G401 (cell line): ENCODE measurements around the gene WSCD2. TPM values are rescaled to one million over a fixed set of nuclear protein-coding genes. Genes with fewer than 3 reads are reported as not detected.
A peak's percentile ranks its signal among the peaks of the same experiment; 100 is the strongest.

Experiments
- DNase-seq: peaks from one replicate; pipeline ENCODE4 v3.0.0-alpha.2; 2015; ENCODE audit warnings: low spot score
- in situ Hi-C: cut with HindIII; loops from 2 replicates; pipeline ENCODE4 v1.10.0; 2016; ENCODE audit warnings: low sequenced_read_pairs, mixed read lengths
- total RNA-seq: library from RNA; depleted of rRNA; stranded (reverse); fragments of >200 nt; shearing (Covaris generic); gene quantifications from 2 replicates; pipeline ENCODE4 v1.2.3, GENCODE V29; 2014

WSCD2 gene
- total RNA-seq, 1 experiment from 2014 or later: 0.31 TPM

GRCh38 chr12:108147279-108147678, 18.2 kb downstream of the WSCD2 start:
- in situ Hi-C loops: no loop called here
- no peak for DNase-seq

- in situ Hi-C loops: no loop called here
- no peak for DNase-seq
Measured at GRCh38 chr12:108148521-108149074, 19.5 kb downstream of the WSCD2 start.

DNA sequence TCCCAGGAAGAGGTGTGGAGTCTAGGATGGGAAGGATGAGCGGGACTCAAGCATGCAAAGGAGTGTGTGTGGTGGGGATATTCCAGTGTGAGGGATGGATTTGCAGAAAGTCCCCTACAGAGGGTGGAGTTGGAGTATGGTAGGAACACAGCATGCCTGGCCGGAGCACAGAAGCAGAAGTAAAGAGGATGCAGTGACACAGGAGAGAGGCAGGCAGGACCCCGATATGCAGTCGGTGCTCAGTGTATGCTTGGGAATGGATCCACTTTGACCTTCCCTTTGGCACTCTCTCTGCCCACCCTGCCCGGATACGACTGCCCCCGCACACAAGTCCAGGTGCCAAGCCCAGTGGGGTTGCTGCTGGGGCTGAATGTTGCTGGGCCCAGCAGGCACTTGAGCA, 21.3 kb downstream of the WSCD2 start:
- in situ Hi-C loops: no loop called here
- peak; percentile 76 for DNase-seq

DNA sequence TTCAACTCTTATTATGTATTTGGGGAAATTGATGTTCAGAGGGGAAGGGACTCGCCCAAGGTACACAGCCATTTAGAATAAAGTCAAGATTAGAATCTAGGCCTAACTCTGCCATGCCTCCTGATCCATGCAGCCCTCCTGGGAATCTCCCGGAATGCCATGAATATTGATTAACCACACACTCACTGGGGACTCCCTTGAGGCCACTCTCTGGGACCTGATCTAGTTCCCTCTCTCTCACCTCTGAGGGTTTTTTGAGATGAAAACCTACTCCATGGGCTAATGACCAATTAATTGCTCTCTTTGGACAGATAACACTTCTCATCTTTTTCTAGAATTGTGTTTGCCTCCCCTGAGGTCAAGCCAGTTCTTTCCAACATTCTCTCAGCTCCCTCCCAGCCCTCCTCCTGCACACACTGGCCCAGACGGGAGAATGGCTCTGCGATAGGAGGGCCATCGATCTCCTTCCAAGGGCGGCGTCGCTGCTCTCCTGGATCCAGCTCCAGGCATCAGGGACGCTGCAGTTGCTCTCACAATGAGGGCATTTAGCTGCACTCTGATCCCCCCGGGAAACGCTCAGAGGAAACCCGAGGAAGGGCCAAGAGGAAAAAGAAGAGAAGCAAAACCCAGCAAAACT, 22.6 kb downstream of the WSCD2 start:
- in situ Hi-C loops: no loop called here
- no peak for DNase-seq

GRCh38 chr12:108152170-108152538, 23.1 kb downstream of the WSCD2 start:
- in situ Hi-C loops: no loop called here
- DNase-seq: no peak

DNA sequence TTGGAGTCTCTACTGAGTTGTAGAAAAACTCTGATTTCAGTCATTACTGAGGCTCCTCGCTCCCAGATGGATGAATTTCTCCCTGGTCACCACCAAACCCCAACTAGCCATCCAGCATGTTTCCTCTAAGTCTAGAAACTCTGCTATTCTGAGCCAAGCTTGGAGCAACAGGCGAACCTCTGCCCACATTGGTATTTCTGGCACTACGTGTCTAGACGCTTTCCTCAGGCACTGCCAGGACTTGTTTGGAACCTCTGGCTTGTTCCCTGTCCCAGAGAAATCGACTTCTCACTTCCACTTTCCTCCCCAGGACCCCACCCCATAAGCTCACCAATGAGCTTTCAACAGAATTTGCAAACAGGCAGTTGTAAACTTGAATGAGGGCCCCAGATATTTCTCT, 27.6 kb downstream of the WSCD2 start:
- in situ Hi-C loops: no loop called here
- DNase-seq: no peak

- DNase-seq: no peak
- in situ Hi-C loops: no loop called here
Measured at GRCh38 chr12:108157870-108158459, 28.9 kb downstream of the WSCD2 start.

DNA sequence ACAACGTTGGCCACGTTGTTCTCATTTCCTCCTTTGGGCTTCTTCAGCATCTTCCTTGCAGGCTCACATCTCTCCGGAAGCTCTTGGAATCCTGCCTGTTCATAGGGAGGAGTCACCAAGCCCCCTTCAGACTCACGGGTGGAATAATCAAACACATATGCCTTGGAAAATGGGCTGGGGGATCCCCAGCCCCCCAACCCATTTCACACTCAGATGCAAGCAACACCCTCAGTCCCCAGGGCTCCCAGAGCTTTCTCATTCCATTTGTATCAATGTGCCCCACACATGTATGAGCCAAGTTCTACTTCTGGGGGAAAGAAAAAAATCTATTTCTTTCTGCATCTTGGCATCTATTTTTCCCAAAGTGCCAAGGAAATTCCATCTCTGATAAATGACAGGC, 33.1 kb downstream of the WSCD2 start:
- in situ Hi-C loops: no loop called here
- DNase-seq: no peak

GRCh38 chr12:108166505-108166904, 37.4 kb downstream of the WSCD2 start:
- DNase-seq: peak; percentile 45
- in situ Hi-C loops: no loop called here

- DNase-seq: no peak
- in situ Hi-C loops: no loop called here
Measured at GRCh38 chr12:108167974-108168373, 38.9 kb downstream of the WSCD2 start.

- in situ Hi-C loops: no loop called here
- DNase-seq: peak; percentile 46
Measured at GRCh38 chr12:108169708-108170107, 40.6 kb downstream of the WSCD2 start.

DNA sequence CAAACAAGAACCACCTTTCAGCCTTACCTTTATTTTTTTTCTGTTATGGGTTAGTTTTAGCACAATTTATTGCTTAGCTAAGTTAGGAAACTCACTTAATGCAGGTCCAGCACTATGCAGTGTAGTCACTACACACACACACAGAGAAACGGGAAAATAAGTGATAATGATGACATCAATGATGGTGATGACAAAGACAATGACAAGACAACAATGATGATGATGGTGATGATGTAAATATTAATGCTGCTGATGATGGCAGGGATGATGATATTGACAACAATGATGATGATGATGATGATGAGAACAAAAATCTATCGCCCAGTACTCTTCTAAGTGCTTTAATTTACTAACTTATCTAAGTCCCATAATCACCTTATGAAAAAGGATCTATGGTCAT, 41.1 kb downstream of the WSCD2 start:
- in situ Hi-C loops: no loop called here
- no peak for DNase-seq

GRCh38 chr12:108172033-108172432, 42.9 kb downstream of the WSCD2 start:
- DNase-seq: no peak
- in situ Hi-C loops: no loop called here

DNA sequence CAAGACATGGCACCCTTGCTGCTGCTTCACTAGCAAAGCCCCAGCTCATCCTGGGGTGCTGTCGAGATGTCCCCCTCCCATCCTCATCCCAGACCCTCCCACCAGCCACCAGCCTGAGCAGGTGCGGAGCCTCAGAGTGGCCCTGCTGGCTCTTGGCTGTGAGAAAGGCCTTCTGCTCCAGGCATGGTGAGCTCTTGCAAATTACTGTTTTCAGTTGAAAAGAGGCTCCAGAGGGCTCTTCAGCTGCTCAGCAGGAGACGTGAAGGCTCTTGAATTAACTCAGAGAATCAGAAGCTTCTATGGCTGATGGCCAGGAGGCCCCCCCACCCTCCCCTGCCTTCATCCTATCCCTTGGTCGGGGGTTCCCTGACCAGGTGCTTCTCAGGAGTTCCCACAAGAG, 44.1 kb downstream of the WSCD2 start:
- DNase-seq: peak; percentile 82
- in situ Hi-C loops: no loop called here

DNA sequence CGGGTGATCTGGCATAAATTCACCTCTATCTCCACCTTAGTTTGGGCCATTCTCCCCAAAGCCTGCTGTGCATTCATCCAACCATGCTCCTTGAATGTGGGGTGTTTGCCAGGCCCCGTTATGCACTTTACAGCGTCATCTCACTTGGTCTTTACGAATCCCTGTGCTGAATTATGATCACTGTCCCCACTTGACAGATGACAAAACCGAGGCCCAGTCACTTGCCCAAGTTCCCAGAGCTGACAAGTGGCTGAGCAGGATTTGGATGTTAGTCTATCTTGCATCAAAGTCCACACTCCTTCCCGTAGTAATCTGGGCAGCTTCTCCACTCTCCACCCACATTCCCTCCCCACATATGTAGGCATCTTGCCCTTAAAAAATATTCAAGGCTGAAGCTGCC, 44.8 kb downstream of the WSCD2 start:
- in situ Hi-C loops: no loop called here
- DNase-seq: no peak

DNA sequence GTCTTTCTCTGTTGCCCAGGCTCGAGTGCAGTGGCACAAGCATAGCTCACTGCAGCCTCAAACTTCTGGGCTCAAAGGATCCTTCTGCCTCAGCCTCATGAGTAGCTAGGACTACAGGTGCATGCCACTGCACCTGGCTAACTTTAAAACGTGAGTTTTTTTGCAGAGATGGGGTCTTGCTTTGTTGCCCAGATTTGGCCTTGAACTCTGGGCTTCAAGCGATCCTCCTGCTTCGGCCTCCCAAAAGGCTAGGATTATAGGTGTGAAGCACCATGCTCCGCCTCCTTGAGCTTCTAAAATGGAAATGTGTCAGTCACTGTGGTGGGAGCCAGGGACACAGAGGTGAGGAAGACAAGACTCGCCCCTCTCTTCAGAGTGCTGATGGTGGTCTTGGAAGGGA, 45.6 kb downstream of the WSCD2 start:
- in situ Hi-C loops: no loop called here

DNA sequence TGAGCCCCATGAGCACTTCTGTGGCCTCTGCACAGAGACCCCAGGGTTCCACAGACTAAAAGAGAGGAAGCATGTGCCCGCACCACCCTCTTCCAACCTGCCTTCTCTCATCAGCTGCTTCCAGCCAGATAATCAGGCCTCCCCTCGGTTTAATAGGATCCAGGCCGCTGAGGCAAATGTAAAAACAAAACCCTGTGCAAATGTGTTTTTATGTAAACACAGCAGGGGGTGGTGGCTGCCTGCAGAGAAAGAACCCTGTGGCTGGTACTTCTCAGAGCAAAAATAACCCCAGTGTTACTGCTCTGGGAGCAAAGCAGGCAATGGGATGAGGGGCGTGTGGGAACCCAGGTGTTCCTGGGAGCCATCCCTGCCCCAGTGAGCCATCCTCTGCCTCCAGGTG, 46.2 kb downstream of the WSCD2 start:
- in situ Hi-C loops: no loop called here
- DNase-seq: peak; percentile 78

More for the DNA sequence above, 45.6 kb downstream of the WSCD2 start:
- no peak for DNase-seq

DNA sequence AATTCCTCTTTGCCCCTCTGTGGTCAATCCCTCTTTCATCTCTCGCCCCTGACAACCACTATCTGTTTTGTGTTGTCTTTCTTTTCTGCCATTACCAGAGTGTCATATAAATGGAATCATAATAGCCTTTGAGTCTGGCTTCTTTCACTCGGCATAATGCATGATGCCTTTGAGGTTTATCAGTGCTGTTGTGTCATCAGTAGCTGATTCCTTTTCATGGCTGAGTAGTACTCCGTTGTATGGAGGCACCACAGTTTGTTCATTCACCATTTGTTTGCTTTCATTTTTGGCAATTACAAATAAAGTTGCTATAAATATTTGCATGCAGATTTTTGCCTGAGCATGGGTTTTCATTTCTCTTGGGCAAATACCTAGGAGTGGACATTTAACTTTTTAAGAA, 47.2 kb downstream of the WSCD2 start:
- in situ Hi-C loops: no loop called here
- DNase-seq: no peak

DNA sequence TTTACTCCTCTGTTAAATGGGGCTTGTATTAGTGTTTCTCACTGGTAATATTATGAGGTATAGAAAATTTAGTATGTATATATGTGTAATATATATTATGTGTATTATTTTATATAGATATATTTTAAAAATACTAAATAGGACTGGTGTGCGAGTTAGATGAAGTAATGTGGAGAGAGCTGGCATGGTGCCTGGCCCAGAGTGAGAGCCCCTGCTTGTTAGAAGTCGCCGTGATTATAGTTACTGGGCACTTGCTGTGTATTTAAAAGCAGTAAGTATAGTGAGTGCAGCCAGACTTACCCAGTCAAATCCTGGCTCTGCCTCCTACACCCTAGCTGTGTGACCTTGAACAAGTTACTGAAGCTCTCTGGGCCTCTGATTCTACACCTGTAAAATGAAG, 48.0 kb downstream of the WSCD2 start:
- in situ Hi-C loops: no loop called here
- no peak for DNase-seq

DNA sequence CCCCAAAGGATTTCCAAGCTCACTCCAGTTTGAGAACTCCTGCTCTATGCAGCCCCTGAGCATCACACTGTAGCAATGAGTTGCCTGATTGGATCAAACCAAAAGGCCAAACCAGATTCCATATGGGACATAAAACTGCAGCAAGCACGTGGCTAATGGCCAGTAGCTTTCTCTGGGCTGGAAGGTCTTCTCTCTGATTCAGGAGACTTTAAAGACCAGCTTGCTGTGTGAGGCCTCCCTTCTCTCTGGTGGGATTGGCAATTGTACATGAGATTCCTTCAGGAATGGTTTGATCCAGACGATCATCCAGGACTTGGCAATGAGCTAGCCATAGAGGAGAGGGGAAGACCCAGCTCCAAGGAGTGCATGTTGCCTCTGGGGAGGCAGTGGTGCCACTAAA, 50.2 kb downstream of the WSCD2 start:
- in situ Hi-C loops: no loop called here
- DNase-seq: no peak
